Measurements from ENCODE around the gene ELOB.

The ELOB gene

GRCh38 chr16:2821487-2822157 is 44.5 kb upstream of the ELOB start:
- Histone ChIP-seq H3K4me3 (ENCODE audit: low read depth, low read length) (no peak overlapping the region), H3K9me3 (ENCODE audit: control insufficient read depth, insufficient read depth, low read depth, low read length) (no peaks in the 10 kb centered on the region), H3K27ac (ENCODE audit: extremely low read depth, low read depth, low read length) (no peak overlapping the region), H3K36me3 (ENCODE audit: control insufficient read depth in 2 of 2, insufficient read depth in 1 of 2, low read length in 2 of 2) (no peaks in the 10 kb centered on the region), H3K4me1 (ENCODE audit: control insufficient read depth, insufficient read depth, low read length) (no peaks in the 10 kb centered on the region)
- no peak for TF ChIP-seq PRDM6 (tag by site-specific recombination; IDR thresholded peaks at IDR 0.05)
- TF ChIP-seq ZNF221 (tag by site-specific recombination; IDR thresholded peaks at IDR 0.05; ENCODE audit: borderline replicate concordance) = no peak
- TF ChIP-seq ZNF19 (tag by site-specific recombination; IDR thresholded peaks at IDR 0.05; ENCODE audit: low read depth) = no peak
- TF ChIP-seq YY2 (tag by site-specific recombination; IDR thresholded peaks at IDR 0.05) = no peak
- POLR2A ChIA-PET = no interaction called here
- CTCF ChIA-PET = interaction anchor here (0.6 to 1.1 kb wide), 4 partner anchors 44 to 1550 kb away, joined by 3 to 4 read pairs (median 4); partner anchors contain the start of gene ELOB

GRCh38 chr16:2820836-2821486 is 43.9 kb upstream of the ELOB start:
- Histone ChIP-seq H3K9me3 (ENCODE audit: control insufficient read depth, insufficient read depth, low read depth, low read length) (no peaks in the 10 kb centered on the region), H3K27ac (ENCODE audit: extremely low read depth, low read depth, low read length) (no peak overlapping the region), H3K4me3 (ENCODE audit: low read depth, low read length) (no peak overlapping the region), H3K36me3 (ENCODE audit: control insufficient read depth in 2 of 2, insufficient read depth in 1 of 2, low read length in 2 of 2) (no peaks in the 10 kb centered on the region), H3K4me1 (ENCODE audit: control insufficient read depth, insufficient read depth, low read length) (no peaks in the 10 kb centered on the region)
- POLR2A ChIA-PET = no interaction called here
- CTCF ChIA-PET = interaction anchor here (0.7 to 0.8 kb wide), 2 partner anchors 77 to 96 kb away, joined by 3 read pairs; no protein-coding TSS in a partner anchor
- TF ChIP-seq ZNF555 (tag by site-specific recombination; conservative IDR thresholded peaks at IDR 0.05) (no peak), OVOL3 (tag by site-specific recombination; IDR thresholded peaks at IDR 0.05) (no peak), ZNF548 (tag by site-specific recombination; IDR thresholded peaks at IDR 0.05) (no peak), ZNF654 (tag by site-specific recombination; IDR thresholded peaks at IDR 0.05; ENCODE audit: low read depth) (no peak), ZBTB48 (tag by site-specific recombination; IDR thresholded peaks at IDR 0.05) (no peak), ZNF214 (tag by site-specific recombination; IDR thresholded peaks at IDR 0.05; ENCODE audit: borderline replicate concordance) (no peak), BCL11A (tag by site-specific recombination; IDR thresholded peaks at IDR 0.05; ENCODE audit: low read depth) (no peak), ZNF645 (tag by site-specific recombination; IDR thresholded peaks at IDR 0.05) (no peak)

- Histone ChIP-seq H3K36me3 (ENCODE audit: control insufficient read depth in 2 of 2, insufficient read depth in 1 of 2, low read length in 2 of 2) (no peaks in the 10 kb centered on the region), H3K4me3 (ENCODE audit: low read depth, low read length) (no peak overlapping the region), H3K4me1 (ENCODE audit: control insufficient read depth, insufficient read depth, low read length) (no peaks in the 10 kb centered on the region), H3K9me3 (ENCODE audit: control insufficient read depth, insufficient read depth, low read depth, low read length) (no peaks in the 10 kb centered on the region), H3K27ac (ENCODE audit: extremely low read depth, low read depth, low read length) (no peak overlapping the region)
- TF ChIP-seq ZSCAN23 (tag by site-specific recombination; IDR thresholded peaks at IDR 0.05) (no peak), ZNF174 (tag by site-specific recombination; IDR thresholded peaks at IDR 0.05) (no peak), ZNF449 (tag by site-specific recombination; IDR thresholded peaks at IDR 0.05) (peak; percentile 30; the same call in 1 of the 2 replicates), ZNF280D (tag by site-specific recombination; IDR thresholded peaks at IDR 0.05) (no peak)
- ChIA-PET POLR2A (no interaction called here), CTCF (interaction anchor here (0.8 kb wide), 1 partner anchor 96 kb away, joined by 3 read pairs; no protein-coding TSS in a partner anchor)
These were observed 43.1 kb upstream of the ELOB start for GRCh38 chr16:2819939-2820835.
